ENCODE measurements around the gene ACE2. TPM values are rescaled to one million over a fixed set of nuclear protein-coding genes. Genes with fewer than 3 reads are reported as not detected.

ACE2 gene
- polyA plus RNA-seq, 1 donor: 428 TPM

GRCh38 chrX:15594371-15594770, 6.4 kb downstream of the ACE2 start:
- Histone ChIP-seq H3K4me3 (ENCODE audit: low read length) (no peak overlapping the region), H3K36me3 (ENCODE audit: control insufficient read depth, insufficient read depth, low read length) (peaks cover 10% of the 10 kb centered on the region), H3K9me3 (ENCODE audit: control insufficient read depth, low read depth, low read length) (no peaks in the 10 kb centered on the region), H3K27me3 (ENCODE audit: control insufficient read depth, insufficient read depth, low read length) (no peaks in the 10 kb centered on the region), H3K4me1 (ENCODE audit: control insufficient read depth, insufficient read depth, low read length) (no peaks in the 10 kb centered on the region), H3K27ac (ENCODE audit: low read length) (no peak overlapping the region)
- no peak for DNase-seq
- WGBS (ENCODE audit: insufficient coverage, low lambda C conversion rate): no CpG with 5 or more reads among the region's 2 CpGs

- peak in 1 of 2 donors; percentile 43 for DNase-seq
- Histone ChIP-seq H3K27me3 (ENCODE audit: control insufficient read depth, insufficient read depth, low read length) (no peaks in the 10 kb centered on the region), H3K27ac (ENCODE audit: low read length) (peak overlapping the region; percentile 65), H3K36me3 (ENCODE audit: control insufficient read depth, insufficient read depth, low read length) (peaks cover 10% of the 10 kb centered on the region), H3K4me3 (ENCODE audit: low read length) (no peak overlapping the region), H3K9me3 (ENCODE audit: control insufficient read depth, low read depth, low read length) (no peaks in the 10 kb centered on the region), H3K4me1 (ENCODE audit: control insufficient read depth, insufficient read depth, low read length) (peaks cover 3% of the 10 kb centered on the region)
- WGBS (ENCODE audit: insufficient coverage, low lambda C conversion rate): 40% methylated on average over 1 of the region's 5 CpGs
Measured at GRCh38 chrX:15579778-15580747, 20.7 kb downstream of the ACE2 start.

GRCh38 chrX:15576019-15576418, 24.7 kb downstream of the ACE2 start:
- WGBS (ENCODE audit: insufficient coverage, low lambda C conversion rate): no CpG with 5 or more reads among the region's 1 CpG
- H3K36me3 ChIP-seq (ENCODE audit: control insufficient read depth, insufficient read depth, low read length): peaks cover 14% of the 10 kb centered on the region
- no peak overlapping the region for H3K4me3 ChIP-seq (ENCODE audit: low read length)
- peaks cover 3% of the 10 kb centered on the region for H3K4me1 ChIP-seq (ENCODE audit: control insufficient read depth, insufficient read depth, low read length)
- no peak for DNase-seq
- no peaks in the 10 kb centered on the region for H3K27me3 ChIP-seq (ENCODE audit: control insufficient read depth, insufficient read depth, low read length)
- H3K9me3 ChIP-seq (ENCODE audit: control insufficient read depth, low read depth, low read length): no peaks in the 10 kb centered on the region
- no peak overlapping the region for H3K27ac ChIP-seq (ENCODE audit: low read length)

GRCh38 chrX:15574017-15574416, 26.7 kb downstream of the ACE2 start:
- no peak overlapping the region for H3K27ac ChIP-seq (ENCODE audit: low read length)
- H3K36me3 ChIP-seq (ENCODE audit: control insufficient read depth, insufficient read depth, low read length): peaks cover 11% of the 10 kb centered on the region
- H3K4me1 ChIP-seq (ENCODE audit: control insufficient read depth, insufficient read depth, low read length): no peaks in the 10 kb centered on the region
- WGBS (ENCODE audit: insufficient coverage, low lambda C conversion rate): no CpG with 5 or more reads among the region's 2 CpGs
- DNase-seq: no peak
- H3K9me3 ChIP-seq (ENCODE audit: control insufficient read depth, low read depth, low read length): no peaks in the 10 kb centered on the region
- H3K27me3 ChIP-seq (ENCODE audit: control insufficient read depth, insufficient read depth, low read length): no peaks in the 10 kb centered on the region
- no peak overlapping the region for H3K4me3 ChIP-seq (ENCODE audit: low read length)

GRCh38 chrX:15570145-15570544, 30.6 kb downstream of the ACE2 start:
- H3K27me3 ChIP-seq (ENCODE audit: control insufficient read depth, insufficient read depth, low read length): no peaks in the 10 kb centered on the region
- no peaks in the 10 kb centered on the region for H3K9me3 ChIP-seq (ENCODE audit: control insufficient read depth, low read depth, low read length)
- no peak overlapping the region for H3K27ac ChIP-seq (ENCODE audit: low read length)
- no peak overlapping the region for H3K4me3 ChIP-seq (ENCODE audit: low read length)
- WGBS (ENCODE audit: insufficient coverage, low lambda C conversion rate): no CpG with 5 or more reads among the region's 1 CpG
- H3K4me1 ChIP-seq (ENCODE audit: control insufficient read depth, insufficient read depth, low read length): no peaks in the 10 kb centered on the region
- peaks cover 13% of the 10 kb centered on the region for H3K36me3 ChIP-seq (ENCODE audit: control insufficient read depth, insufficient read depth, low read length)
- no peak for DNase-seq

GRCh38 chrX:15567886-15568616, 32.7 kb downstream of the ACE2 start:
- Histone ChIP-seq H3K9me3 (ENCODE audit: control insufficient read depth, low read depth, low read length) (no peaks in the 10 kb centered on the region), H3K36me3 (ENCODE audit: control insufficient read depth, insufficient read depth, low read length) (peaks cover 7% of the 10 kb centered on the region), H3K27ac (ENCODE audit: low read length) (no peak overlapping the region), H3K4me1 (ENCODE audit: control insufficient read depth, insufficient read depth, low read length) (no peaks in the 10 kb centered on the region), H3K4me3 (ENCODE audit: low read length) (no peak overlapping the region), H3K27me3 (ENCODE audit: control insufficient read depth, insufficient read depth, low read length) (no peaks in the 10 kb centered on the region)
- no peak for DNase-seq
- no CpG with 5 or more reads among the region's 7 CpGs for WGBS (ENCODE audit: insufficient coverage, low lambda C conversion rate)

GRCh38 chrX:15567267-15567666, 33.5 kb downstream of the ACE2 start:
- Histone ChIP-seq H3K27ac (ENCODE audit: low read length) (no peak overlapping the region), H3K4me1 (ENCODE audit: control insufficient read depth, insufficient read depth, low read length) (no peaks in the 10 kb centered on the region), H3K9me3 (ENCODE audit: control insufficient read depth, low read depth, low read length) (no peaks in the 10 kb centered on the region), H3K27me3 (ENCODE audit: control insufficient read depth, insufficient read depth, low read length) (no peaks in the 10 kb centered on the region), H3K4me3 (ENCODE audit: low read length) (no peak overlapping the region), H3K36me3 (ENCODE audit: control insufficient read depth, insufficient read depth, low read length) (peaks cover 7% of the 10 kb centered on the region)
- WGBS (ENCODE audit: insufficient coverage, low lambda C conversion rate): no CpG with 5 or more reads among the region's 1 CpG
- DNase-seq: no peak

- whole genome bisulfite sequencing (ENCODE audit: insufficient coverage, low lambda C conversion rate): 100% methylated on average over 1 of the region's 1 CpG
- H3K9me3 ChIP-seq (ENCODE audit: control insufficient read depth, low read depth, low read length): no peaks in the 10 kb centered on the region
- H3K27me3 ChIP-seq (ENCODE audit: control insufficient read depth, insufficient read depth, low read length): no peaks in the 10 kb centered on the region
- H3K4me3 ChIP-seq (ENCODE audit: low read length): no peak overlapping the region
- H3K27ac ChIP-seq (ENCODE audit: low read length): no peak overlapping the region
- H3K4me1 ChIP-seq (ENCODE audit: control insufficient read depth, insufficient read depth, low read length): no peaks in the 10 kb centered on the region
- DNase-seq: no peak
- peaks cover 7% of the 10 kb centered on the region for H3K36me3 ChIP-seq (ENCODE audit: control insufficient read depth, insufficient read depth, low read length)
Measured at GRCh38 chrX:15566244-15566643, 34.5 kb downstream of the ACE2 start.

- Histone ChIP-seq H3K27ac (ENCODE audit: low read length) (no peak overlapping the region), H3K9me3 (ENCODE audit: control insufficient read depth, low read depth, low read length) (no peaks in the 10 kb centered on the region), H3K4me1 (ENCODE audit: control insufficient read depth, insufficient read depth, low read length) (no peaks in the 10 kb centered on the region), H3K27me3 (ENCODE audit: control insufficient read depth, insufficient read depth, low read length) (no peaks in the 10 kb centered on the region), H3K4me3 (ENCODE audit: low read length) (no peak overlapping the region), H3K36me3 (ENCODE audit: control insufficient read depth, insufficient read depth, low read length) (peaks cover 9% of the 10 kb centered on the region)
- peak in 1 of 2 donors; percentile 44 for DNase-seq
- WGBS (ENCODE audit: insufficient coverage, low lambda C conversion rate): no CpG with 5 or more reads among the region's 5 CpGs
Measured at GRCh38 chrX:15564981-15565579, 35.7 kb downstream of the ACE2 start.

- WGBS (ENCODE audit: insufficient coverage, low lambda C conversion rate): no CpG with 5 or more reads among the region's 7 CpGs
- peak in 1 of 2 donors; percentile 15 for DNase-seq
- H3K9me3 ChIP-seq (ENCODE audit: control insufficient read depth, low read depth, low read length): no peaks in the 10 kb centered on the region
- no peak overlapping the region for H3K27ac ChIP-seq (ENCODE audit: low read length)
- H3K36me3 ChIP-seq (ENCODE audit: control insufficient read depth, insufficient read depth, low read length): peaks cover 9% of the 10 kb centered on the region
- no peaks in the 10 kb centered on the region for H3K4me1 ChIP-seq (ENCODE audit: control insufficient read depth, insufficient read depth, low read length)
- no peak overlapping the region for H3K4me3 ChIP-seq (ENCODE audit: low read length)
- no peaks in the 10 kb centered on the region for H3K27me3 ChIP-seq (ENCODE audit: control insufficient read depth, insufficient read depth, low read length)
Measured at GRCh38 chrX:15563056-15563455, 37.7 kb downstream of the ACE2 start.
